HFFc6 (cell line): ENCODE data around the gene ZNF23. TPM values are rescaled to one million over a fixed set of nuclear protein-coding genes. Genes with fewer than 3 reads are reported as not detected.
A peak's percentile ranks its signal among the peaks of the same experiment; 100 is the strongest.

ENCODE experiments used
- DNase-seq: peaks from one replicate; pipeline ENCODE4 v3.0.0-alpha.2; 2018
- H3K27ac Mint-ChIP-seq: 2 replicates; pipeline ENCODE4 v1.8.0; 2020; ENCODE audit warnings: mild to moderate bottlenecking, mixed read lengths
- H3K27me3 Mint-ChIP-seq: 2 replicates; pipeline ENCODE4 v1.8.0; 2021; ENCODE audit warnings: mild to moderate bottlenecking, moderate library complexity, mixed read lengths; ENCODE audit not compliant: insufficient read depth
- H3K36me3 Mint-ChIP-seq: 2 replicates; pipeline ENCODE4 v1.8.0; 2021; ENCODE audit warnings: low read depth, mixed read lengths
- H3K4me1 Mint-ChIP-seq: 2 replicates; pipeline ENCODE4 v1.8.0; 2020; ENCODE audit warnings: low read depth, mixed read lengths
- H3K4me3 Mint-ChIP-seq: 2 replicates; pipeline ENCODE4 v1.8.0; 2020; ENCODE audit warnings: mild to moderate bottlenecking, moderate library complexity, mixed read lengths
- H3K9me3 Mint-ChIP-seq: 2 replicates; pipeline ENCODE4 v1.8.0; 2020; ENCODE audit warnings: mild to moderate bottlenecking, mixed read lengths
- CTCF ChIP-seq: fragments of 200-600 bp; sonication (generic); IDR thresholded peaks from 2 replicates; pipeline ENCODE4 v1.5.0; 2021; ENCODE audit warnings: antibody characterized with exemption, mild to moderate bottlenecking
- total RNA-seq, 6 experiments: library from RNA; stranded (reverse); fragmentation: NEBNext Ultra II Directional; extraction: Animal tissue kit (Norgen Biotek cat#: 25700); gene quantifications; 2 replicates in 1 of 6; 3 replicates in 5 of 6; pipeline ENCODE4 v1.2.3, GENCODE V29; 2021

Gene ZNF23
- total RNA-seq, 6 experiments from 2014 or later: 12.8 to 16.3 (median 14.5) TPM

GRCh38 chr16:71456801-71457200 is 5.2 kb downstream of the ZNF23 start:
- H3K27me3 Mint-ChIP-seq: peaks cover 4% of the 10 kb centered on the region; the same call in 1 of the 2 replicates
- no peak overlapping the region for H3K4me3 Mint-ChIP-seq
- H3K27ac Mint-ChIP-seq: no peak overlapping the region
- peaks cover 23% of the 10 kb centered on the region for H3K4me1 Mint-ChIP-seq
- TF ChIP-seq CTCF: no peak
- peaks cover 71% of the 10 kb centered on the region for H3K36me3 Mint-ChIP-seq
- H3K9me3 Mint-ChIP-seq: peaks cover 58% of the 10 kb centered on the region
- DNase-seq: no peak

- Mint-ChIP-seq H3K36me3 (peaks cover 93% of the 10 kb centered on the region), H3K9me3 (peaks cover 87% of the 10 kb centered on the region), H3K4me1 (no peaks in the 10 kb centered on the region), H3K27me3 (no peaks in the 10 kb centered on the region; the same call in 1 of the 2 replicates), H3K4me3 (no peak overlapping the region), H3K27ac (peak overlapping the region; percentile 7; the same call in 1 of the 2 replicates)
- TF ChIP-seq CTCF: no peak
- no peak for DNase-seq
Measured at GRCh38 chr16:71453036-71453435, 9.0 kb downstream of the ZNF23 start.

- H3K9me3 Mint-ChIP-seq: peaks cover 95% of the 10 kb centered on the region
- no peak for DNase-seq
- no peaks in the 10 kb centered on the region; the same call in 1 of the 2 replicates for H3K27me3 Mint-ChIP-seq
- H3K27ac Mint-ChIP-seq: no peak overlapping the region
- peaks cover 85% of the 10 kb centered on the region for H3K36me3 Mint-ChIP-seq
- no peaks in the 10 kb centered on the region for H3K4me1 Mint-ChIP-seq
- TF ChIP-seq CTCF: no peak
- H3K4me3 Mint-ChIP-seq: no peak overlapping the region
Measured at GRCh38 chr16:71449020-71449419, 13.0 kb downstream of the ZNF23 start.

GRCh38 chr16:71448274-71448866 is 13.7 kb downstream of the ZNF23 start:
- Mint-ChIP-seq H3K4me1 (no peaks in the 10 kb centered on the region), H3K27ac (no peak overlapping the region), H3K9me3 (peaks cover 95% of the 10 kb centered on the region), H3K27me3 (no peaks in the 10 kb centered on the region; the same call in 1 of the 2 replicates), H3K36me3 (peaks cover 83% of the 10 kb centered on the region), H3K4me3 (no peak overlapping the region; the same call in 1 of the 2 replicates)
- TF ChIP-seq CTCF: no peak
- DNase-seq: no peak

GRCh38 chr16:71443714-71444113 is 18.3 kb downstream of the ZNF23 start:
- Mint-ChIP-seq H3K27me3 (peaks cover 8% of the 10 kb centered on the region; the same call in 1 of the 2 replicates), H3K36me3 (peaks cover 36% of the 10 kb centered on the region), H3K4me3 (no peak overlapping the region), H3K4me1 (peaks cover 8% of the 10 kb centered on the region), H3K9me3 (peaks cover 48% of the 10 kb centered on the region), H3K27ac (no peak overlapping the region)
- no peak for DNase-seq
- TF ChIP-seq CTCF: no peak
